HL-60 (cell line): ENCODE measurements around the gene BAZ1A.

Experiments used
- DNase-seq, 2 experiments: peaks; one replicate each; pipeline ENCODE4 v3.0.0-alpha.2; 2010 to 2020; ENCODE audit warnings: low read depth in 1 of 2, low spot score in 1 of 2
- H3K27ac ChIP-seq: fragments of 250-450 bp; sonication (Bioruptor Pico); replicated peaks from 2 replicates; pipeline ENCODE4 v1.5.1; 2020; ENCODE audit warnings: mild to moderate bottlenecking, moderate library complexity
- H3K27me3 ChIP-seq: fragments of 250-450 bp; sonication (Bioruptor Pico); 2 replicates; pipeline ENCODE4 v1.5.1; 2021; ENCODE audit warnings: mild to moderate bottlenecking, moderate library complexity; ENCODE audit not compliant: insufficient read depth, poor library complexity, severe bottlenecking
- H3K4me3 ChIP-seq: replicated peaks from 2 replicates; pipeline ENCODE4 v1.5.1; 2011; ENCODE audit warnings: mild to moderate bottlenecking, control low read depth, low read length; ENCODE audit not compliant: insufficient read depth
- CTCF ChIP-seq: IDR thresholded peaks from one replicate; pipeline ENCODE4 v1.5.1; 2011; ENCODE audit warnings: low read length, control low read depth, inconsistent platforms; ENCODE audit not compliant: insufficient read depth
- GABPA ChIP-seq: IDR thresholded peaks from 2 replicates; pipeline ENCODE4 v1.6.1; 2012; ENCODE audit warnings: low read depth
- POLR2AphosphoS5 ChIP-seq: IDR thresholded peaks from 2 replicates; pipeline ENCODE4 v1.6.1; 2012; ENCODE audit warnings: low read depth
- REST ChIP-seq: IDR thresholded peaks from 2 replicates; pipeline ENCODE4 v1.6.1; 2012; ENCODE audit warnings: low read depth; ENCODE audit not compliant: insufficient replicate concordance
- SPI1 ChIP-seq: IDR thresholded peaks from 2 replicates; pipeline ENCODE4 v1.6.1; 2012; ENCODE audit warnings: low read depth, mild to moderate bottlenecking, borderline replicate concordance

Gene BAZ1A

DNA sequence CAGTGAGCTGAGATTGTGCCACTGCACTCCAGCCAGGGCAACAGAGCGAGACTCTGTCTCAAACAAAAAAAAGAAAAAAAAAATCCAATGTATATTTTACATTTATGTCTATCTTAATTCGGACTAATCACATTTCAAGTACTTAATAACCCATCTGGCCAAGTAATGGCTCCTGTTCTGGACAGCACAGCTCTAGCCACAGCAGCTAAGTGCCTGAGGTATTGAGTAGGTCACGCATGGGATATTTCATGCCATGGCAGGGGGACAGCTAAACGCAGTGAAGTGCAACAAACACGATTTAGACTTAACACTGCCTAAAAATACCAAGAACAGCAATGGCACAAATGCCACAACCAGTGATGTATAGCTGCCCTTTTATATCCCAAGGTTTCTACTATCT lies 8.0 kb downstream of the BAZ1A start:
- no peak for DNase-seq
- Histone ChIP-seq H3K4me3 (no peak overlapping the region), H3K27ac (no peak overlapping the region), H3K27me3 (no peaks in the 10 kb centered on the region)
- TF ChIP-seq GABPA (no peak), REST (no peak), POLR2AphosphoS5 (no peak), SPI1 (no peak), CTCF (no peak)

DNA sequence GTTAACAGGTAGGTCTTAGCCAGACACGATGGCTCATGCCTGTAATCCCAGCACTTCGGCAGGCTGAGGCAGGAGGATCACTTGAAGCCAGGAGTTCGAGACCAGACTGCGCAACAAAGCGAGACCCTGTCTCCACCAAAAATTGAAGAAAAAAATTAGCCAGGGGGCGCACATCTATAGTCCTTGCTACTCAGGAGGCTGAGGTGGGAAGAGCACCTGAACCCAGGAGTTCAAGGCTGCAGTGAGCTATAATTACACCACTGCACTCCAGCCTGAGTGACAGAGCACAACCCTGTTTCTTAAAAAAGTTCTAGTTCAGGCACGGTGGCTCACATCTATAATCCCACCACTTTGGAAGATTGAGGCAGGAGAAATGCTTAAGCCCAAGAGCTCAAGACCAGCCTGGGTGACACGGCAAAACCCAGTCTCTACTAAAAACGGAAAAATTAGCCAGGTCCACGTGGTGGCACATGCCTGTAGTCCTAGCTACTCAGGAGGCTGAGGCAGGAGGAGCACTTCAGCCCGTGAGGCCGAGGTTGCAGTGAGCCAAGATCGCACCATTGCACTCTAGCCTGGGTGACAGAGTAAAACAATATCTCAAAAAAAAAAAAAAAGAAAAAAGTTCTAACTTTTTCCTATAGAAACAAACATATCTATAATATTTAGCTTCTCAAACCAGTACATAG lies 9.1 kb downstream of the BAZ1A start:
- no peaks in the 10 kb centered on the region for H3K27me3 ChIP-seq
- no peak overlapping the region for H3K4me3 ChIP-seq
- DNase-seq, result no peak
- TF ChIP-seq GABPA (no peak), CTCF (no peak), SPI1 (no peak)
- H3K27ac ChIP-seq, result no peak overlapping the region

DNA sequence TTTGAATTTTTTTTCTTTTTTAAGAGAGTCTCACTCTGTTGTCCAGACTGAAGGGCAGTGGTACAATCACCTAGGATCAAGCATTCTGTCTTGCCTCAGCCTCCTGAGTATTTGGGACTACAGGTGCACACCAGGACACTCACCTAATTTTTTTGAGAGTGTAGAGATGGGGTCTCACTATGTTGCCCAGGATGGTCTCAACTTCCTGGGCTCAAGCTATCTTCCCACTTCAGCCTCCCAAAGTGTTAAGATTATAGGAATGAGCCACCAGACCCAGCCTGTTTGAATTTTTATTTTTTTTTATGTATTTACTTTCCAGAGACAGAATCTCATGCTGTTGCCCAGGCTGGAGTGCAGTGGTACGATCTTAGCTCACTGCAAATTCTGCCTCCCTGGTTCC lies 11.3 kb downstream of the BAZ1A start:
- TF ChIP-seq CTCF (no peak), REST (no peak), GABPA (no peak), SPI1 (no peak), POLR2AphosphoS5 (no peak)
- H3K27ac ChIP-seq, result no peak overlapping the region
- H3K27me3 ChIP-seq, result no peaks in the 10 kb centered on the region
- no peak for DNase-seq
- H3K4me3 ChIP-seq, result no peak overlapping the region

DNA sequence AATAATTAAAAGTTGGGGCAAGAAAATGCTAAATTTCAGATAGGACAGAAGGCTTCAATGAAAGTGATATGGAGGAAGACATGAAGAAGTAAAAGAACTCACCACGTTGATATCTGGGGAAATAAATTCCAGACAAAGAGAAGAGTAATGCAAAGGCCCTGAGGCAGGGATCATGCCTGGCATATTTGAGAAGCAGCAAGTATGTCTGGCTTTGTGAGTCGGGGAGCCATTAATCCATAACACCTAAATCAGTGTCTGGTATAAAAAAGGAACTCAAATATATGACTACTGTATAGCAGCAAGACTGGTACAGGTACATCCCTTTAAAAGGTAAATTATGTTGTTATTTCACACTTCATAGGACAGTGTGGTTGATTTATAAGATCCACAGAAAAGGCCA lies 16.4 kb downstream of the BAZ1A start:
- no peak for DNase-seq
- TF ChIP-seq SPI1, result no peak
- TF ChIP-seq POLR2AphosphoS5, result no peak
- H3K27ac ChIP-seq, result no peak overlapping the region
- no peak overlapping the region for H3K4me3 ChIP-seq
- H3K27me3 ChIP-seq, result no peaks in the 10 kb centered on the region
